Cardiac fibroblast (primary cell): ENCODE data around the gene GGNBP2.
A peak's percentile ranks its signal among the peaks of the same experiment; 100 is the strongest.

ENCODE experiments used
- DNase-seq, 2 donors: peaks; one replicate each; pipeline versions ENCODE4 v3.0.0 to v3.0.0-alpha.2; 2010; ENCODE audit warnings: low read depth in 2 of 2
- H3K4me3 ChIP-seq, 2 donors: replicated peaks in 1 of 2; 1 replicate in 1 of 2; 2 replicates in 1 of 2; pipeline ENCODE4 v1.5.1; 2011; ENCODE audit warnings: low read depth in 2 of 2, low read length in 2 of 2, mild to moderate bottlenecking in 2 of 2, moderate library complexity in 1 of 2
- CTCF ChIP-seq: IDR thresholded peaks from one replicate; pipeline ENCODE4 v1.5.1; 2011; ENCODE audit warnings: low read depth, mild to moderate bottlenecking, low read length, inconsistent platforms

Gene GGNBP2

GRCh38 chr17:36608280-36608679, 63.6 kb downstream of the GGNBP2 start:
- H3K4me3 ChIP-seq = no peak overlapping the region
- DNase-seq = no peak

GRCh38 chr17:36608794-36609497, 64.2 kb downstream of the GGNBP2 start:
- TF ChIP-seq CTCF = peak; percentile 52
- DNase-seq = peak; percentile 81 to 82
- H3K4me3 ChIP-seq = no peak overlapping the region

More at GRCh38 chr17:36608280-36608679, 63.6 kb downstream of the GGNBP2 start:
- TF ChIP-seq CTCF = no peak

GRCh38 chr17:36609498-36609862, 64.8 kb downstream of the GGNBP2 start:
- no peak overlapping the region for H3K4me3 ChIP-seq
- no peak for DNase-seq
- no peak for TF ChIP-seq CTCF

GRCh38 chr17:36610474-36610873, 65.8 kb downstream of the GGNBP2 start:
- no peak for TF ChIP-seq CTCF
- peak in 1 of 2 donors; percentile 49 for DNase-seq

GRCh38 chr17:36611345-36612072, 66.8 kb downstream of the GGNBP2 start:
- H3K4me3 ChIP-seq = no peak overlapping the region
- DNase-seq = peak; percentile 82 to 86
- TF ChIP-seq CTCF = no peak

More at GRCh38 chr17:36610474-36610873, 65.8 kb downstream of the GGNBP2 start:
- no peak overlapping the region for H3K4me3 ChIP-seq

GRCh38 chr17:36612323-36612722, 67.6 kb downstream of the GGNBP2 start:
- H3K4me3 ChIP-seq = no peak overlapping the region
- TF ChIP-seq CTCF = no peak
- DNase-seq = no peak
